ENCODE measurements around the gene BAHCC1.

GRCh38 chr17:81491761-81492160 lies 96.5 kb downstream of the BAHCC1 start:
- no peak for TF ChIP-seq CTCF (IDR thresholded peaks at IDR 0.05; ENCODE audit: poor library complexity, severe bottlenecking)
- no peak for TF ChIP-seq SMC3 (conservative IDR thresholded peaks at IDR 0.05; ENCODE audit: poor library complexity)
- TF ChIP-seq EZH2 (IDR thresholded peaks at IDR 0.05; ENCODE audit: borderline replicate concordance, insufficient read depth, low read length, poor library complexity, severe bottlenecking), result no peak
- no peak for TF ChIP-seq EP300 (conservative IDR thresholded peaks at IDR 0.05; ENCODE audit: poor library complexity, severe bottlenecking)
- TF ChIP-seq TAF1 (IDR thresholded peaks at IDR 0.05; ENCODE audit: low read depth), result no peak
- TF ChIP-seq REST (IDR thresholded peaks at IDR 0.05; ENCODE audit: borderline replicate concordance), result no peak
